ENCODE results near the gene HMGA1. TPM values are rescaled to one million over a fixed set of nuclear protein-coding genes. Genes with fewer than 3 reads are reported as not detected.
A peak's percentile ranks its signal among the peaks of the same experiment; 100 is the strongest.

Gene HMGA1
- polyA plus RNA-seq, 10 donors, result 73.7 to 105 (median 83.4) TPM

GRCh38 chr6:34284563-34285447, 48.1 kb downstream of the HMGA1 start:
- peak in 1 of 3 donors; percentile 46 for DNase-seq

- no peak for DNase-seq
Observed at GRCh38 chr6:34285448-34286164, 48.9 kb downstream of the HMGA1 start.

- DNase-seq, result no peak
Observed at GRCh38 chr6:34288581-34288980, 51.9 kb downstream of the HMGA1 start.

- DNase-seq, result no peak
Observed at GRCh38 chr6:34289137-34289536, 52.5 kb downstream of the HMGA1 start.

GRCh38 chr6:34292954-34293353, 56.3 kb downstream of the HMGA1 start:
- DNase-seq, result no peak

GRCh38 chr6:34295721-34296120, 59.0 kb downstream of the HMGA1 start:
- no peak for DNase-seq

Other genes starting within 250 kb of the HMGA1 start
- 1 to 10 TPM in 9 of 10 donors, under 1 TPM in 1; 0.48 to 2.6 (median 1.3) TPM for gene GRM4, start 90.8 kb upstream of the HMGA1 start, polyA plus RNA-seq (ENCODE audit: insufficient read length in 10 of 10)
- gene SMIM29, start 12.1 kb downstream of the HMGA1 start, polyA plus RNA-seq (ENCODE audit: insufficient read length in 10 of 10), result 1 to 10 TPM; 7.0 to 9.8 (median 7.8) TPM
- 10 to 100 TPM; 18.9 to 32.8 (median 24.2) TPM for gene NUDT3, start 155.8 kb downstream of the HMGA1 start, polyA plus RNA-seq (ENCODE audit: insufficient read length in 10 of 10)
- 1,000 to 10,000 TPM; 1,208 to 1,969 (median 1,698) TPM for gene RPS10, start 189.2 kb downstream of the HMGA1 start, polyA plus RNA-seq (ENCODE audit: insufficient read length in 10 of 10)
- 1 to 10 TPM in 6 of 10 donors, under 1 TPM in 4; 0.31 to 1.5 (median 1.1) TPM for gene PACSIN1, start 229.2 kb downstream of the HMGA1 start, polyA plus RNA-seq (ENCODE audit: insufficient read length in 10 of 10)